K562 (cell line): ENCODE measurements around the gene GDPD2. TPM values are rescaled to one million over a fixed set of nuclear protein-coding genes. Genes with fewer than 3 reads are reported as not detected.

Source experiments
- FOXK1 ChIP-seq: sonication (generic); formaldehyde crosslinking; IDR thresholded peaks from 2 replicates; pipeline ENCODE4 v1.8.0; 2022; ENCODE audit warnings: missing genetic modification reagents, mild to moderate bottlenecking, borderline replicate concordance
- REST ChIP-seq, 2 experiments: fragments of 450-650 bp; formaldehyde crosslinking in 1 of 2; IDR thresholded peaks; 2 replicates each; pipeline versions ENCODE4 v1.4.0 to v1.6.1; 2014 to 2020; ENCODE audit warnings: mild to moderate bottlenecking in 2 of 2, borderline replicate concordance in 1 of 2, low read depth in 1 of 2
- SIN3A ChIP-seq, 2 experiments: fragments of 150-350 bp in 1 of 2; IDR thresholded peaks; 2 replicates each; pipeline ENCODE4 v1.6.1; 2011 to 2016; ENCODE audit warnings: borderline replicate concordance in 2 of 2, low read depth in 2 of 2, low read length in 2 of 2, mild to moderate bottlenecking in 2 of 2, moderate library complexity in 2 of 2; ENCODE audit not compliant: control insufficient read depth in 1 of 2
- ZBTB33 ChIP-seq: sonication (generic); formaldehyde crosslinking; IDR thresholded peaks from 2 replicates; pipeline ENCODE4 v1.8.1; 2023; ENCODE audit warnings: mild to moderate bottlenecking, missing genetic modification reagents
- ZNF282 ChIP-seq: sonication (generic); formaldehyde crosslinking; IDR thresholded peaks from 2 replicates; pipeline ENCODE4 v1.8.1; 2023; ENCODE audit warnings: missing genetic modification reagents
- ZNF780A ChIP-seq: fragments of 250-450 bp; sonication (Bioruptor Pico); IDR thresholded peaks from 2 replicates; pipeline ENCODE4 v1.5.0; 2021; ENCODE audit warnings: mild to moderate bottlenecking
- ZZZ3 ChIP-seq: fragments of 450-650 bp; IDR thresholded peaks from 2 replicates; pipeline ENCODE4 v1.6.1; 2016; ENCODE audit warnings: antibody characterized with exemption, mild to moderate bottlenecking, moderate library complexity
- polyA plus RNA-seq, 8 experiments: library from polyadenylated mRNA; depleted of rRNA in 4 of 8; stranded (reverse) in 5 of 8; unstranded in 3 of 8; fragments of >200 nt; fragmentation: Nextera tagmentation in 2 of 8; fragmentation: Illumina TruSeq in 1 of 8; extraction: Ambion mirVana in 2 of 8; extraction: Trizol in 1 of 8; gene quantifications; 2 replicates each; pipeline versions ENCODE4 v1.2.1 to v1.2.3, GENCODE V29; 2011 to 2014; ENCODE audit warnings: inconsistent platforms in 1 of 8, missing spikeins in 1 of 8
- total RNA-seq, 7 experiments: library from RNA; depleted of rRNA in 6 of 7; stranded (reverse); fragments of >200 nt in 6 of 7; fragmentation: Illumina TruSeq in 2 of 7; extraction: Trizol in 2 of 7; gene quantifications; 2 replicates each; pipeline versions ENCODE4 v1.2.1 to v1.2.3, GENCODE V29; 2011 to 2021; ENCODE audit warnings: low replicate concordance in 1 of 7
- TF ChIP-seq, protein P1 (sequence below), 2 experiments: fragments of 450-650 bp; IDR thresholded peaks; 2 replicates each; pipeline ENCODE4 v1.6.1; 2018; ENCODE audit warnings: mild to moderate bottlenecking in 2 of 2, low read depth in 1 of 2; ENCODE audit not compliant: partially characterized antibody in 2 of 2
- TF ChIP-seq, protein P2 (sequence below): fragments of 450-650 bp; IDR thresholded peaks from 2 replicates; pipeline ENCODE4 v1.6.1; 2016; ENCODE audit warnings: low read depth, mild to moderate bottlenecking, moderate library complexity
- TF ChIP-seq, protein P3 (sequence below): IDR thresholded peaks from 2 replicates; pipeline ENCODE4 v1.6.1; 2016; ENCODE audit warnings: missing genetic modification characterization, missing compliant biosample characterization

Gene GDPD2
- total and polyA plus RNA-seq, 9 of the 15 experiments (the other 6 are each of a cell fraction or from before 2014, with no cell fraction given) = not detected

DNA sequence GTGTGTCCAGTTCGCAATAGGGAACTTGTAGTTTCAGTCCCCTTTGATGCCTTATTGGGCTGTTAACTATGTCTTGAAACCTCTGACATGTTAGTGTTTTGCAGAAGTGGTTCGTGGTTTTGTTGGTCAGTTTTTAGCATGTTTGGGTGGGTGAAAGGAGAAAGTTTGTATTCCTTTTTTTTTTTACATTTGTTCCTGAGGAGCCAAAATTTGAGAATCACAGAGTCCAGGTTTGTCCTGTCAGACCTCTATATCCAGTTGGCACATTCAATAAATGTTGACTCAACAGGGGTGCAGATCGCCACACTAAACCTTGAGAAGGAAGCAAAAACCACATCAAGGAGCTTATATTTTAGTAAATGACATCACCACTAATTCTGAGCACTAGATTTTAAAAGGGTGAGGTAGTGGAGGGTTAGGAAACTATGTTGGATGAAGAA is 47.8 kb downstream of the GDPD2 start (continued):
- TF ChIP-seq, protein P1, sequence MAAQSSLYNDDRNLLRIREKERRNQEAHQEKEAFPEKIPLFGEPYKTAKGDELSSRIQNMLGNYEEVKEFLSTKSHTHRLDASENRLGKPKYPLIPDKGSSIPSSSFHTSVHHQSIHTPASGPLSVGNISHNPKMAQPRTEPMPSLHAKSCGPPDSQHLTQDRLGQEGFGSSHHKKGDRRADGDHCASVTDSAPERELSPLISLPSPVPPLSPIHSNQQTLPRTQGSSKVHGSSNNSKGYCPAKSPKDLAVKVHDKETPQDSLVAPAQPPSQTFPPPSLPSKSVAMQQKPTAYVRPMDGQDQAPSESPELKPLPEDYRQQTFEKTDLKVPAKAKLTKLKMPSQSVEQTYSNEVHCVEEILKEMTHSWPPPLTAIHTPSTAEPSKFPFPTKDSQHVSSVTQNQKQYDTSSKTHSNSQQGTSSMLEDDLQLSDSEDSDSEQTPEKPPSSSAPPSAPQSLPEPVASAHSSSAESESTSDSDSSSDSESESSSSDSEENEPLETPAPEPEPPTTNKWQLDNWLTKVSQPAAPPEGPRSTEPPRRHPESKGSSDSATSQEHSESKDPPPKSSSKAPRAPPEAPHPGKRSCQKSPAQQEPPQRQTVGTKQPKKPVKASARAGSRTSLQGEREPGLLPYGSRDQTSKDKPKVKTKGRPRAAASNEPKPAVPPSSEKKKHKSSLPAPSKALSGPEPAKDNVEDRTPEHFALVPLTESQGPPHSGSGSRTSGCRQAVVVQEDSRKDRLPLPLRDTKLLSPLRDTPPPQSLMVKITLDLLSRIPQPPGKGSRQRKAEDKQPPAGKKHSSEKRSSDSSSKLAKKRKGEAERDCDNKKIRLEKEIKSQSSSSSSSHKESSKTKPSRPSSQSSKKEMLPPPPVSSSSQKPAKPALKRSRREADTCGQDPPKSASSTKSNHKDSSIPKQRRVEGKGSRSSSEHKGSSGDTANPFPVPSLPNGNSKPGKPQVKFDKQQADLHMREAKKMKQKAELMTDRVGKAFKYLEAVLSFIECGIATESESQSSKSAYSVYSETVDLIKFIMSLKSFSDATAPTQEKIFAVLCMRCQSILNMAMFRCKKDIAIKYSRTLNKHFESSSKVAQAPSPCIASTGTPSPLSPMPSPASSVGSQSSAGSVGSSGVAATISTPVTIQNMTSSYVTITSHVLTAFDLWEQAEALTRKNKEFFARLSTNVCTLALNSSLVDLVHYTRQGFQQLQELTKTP (IDR thresholded peaks at IDR 0.05; ENCODE audit: low read depth in 1 of 2, partially characterized antibody in 2 of 2) = no peak
- TF ChIP-seq, protein P2, sequence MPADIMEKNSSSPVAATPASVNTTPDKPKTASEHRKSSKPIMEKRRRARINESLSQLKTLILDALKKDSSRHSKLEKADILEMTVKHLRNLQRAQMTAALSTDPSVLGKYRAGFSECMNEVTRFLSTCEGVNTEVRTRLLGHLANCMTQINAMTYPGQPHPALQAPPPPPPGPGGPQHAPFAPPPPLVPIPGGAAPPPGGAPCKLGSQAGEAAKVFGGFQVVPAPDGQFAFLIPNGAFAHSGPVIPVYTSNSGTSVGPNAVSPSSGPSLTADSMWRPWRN = no peak
- TF ChIP-seq, protein P3, sequence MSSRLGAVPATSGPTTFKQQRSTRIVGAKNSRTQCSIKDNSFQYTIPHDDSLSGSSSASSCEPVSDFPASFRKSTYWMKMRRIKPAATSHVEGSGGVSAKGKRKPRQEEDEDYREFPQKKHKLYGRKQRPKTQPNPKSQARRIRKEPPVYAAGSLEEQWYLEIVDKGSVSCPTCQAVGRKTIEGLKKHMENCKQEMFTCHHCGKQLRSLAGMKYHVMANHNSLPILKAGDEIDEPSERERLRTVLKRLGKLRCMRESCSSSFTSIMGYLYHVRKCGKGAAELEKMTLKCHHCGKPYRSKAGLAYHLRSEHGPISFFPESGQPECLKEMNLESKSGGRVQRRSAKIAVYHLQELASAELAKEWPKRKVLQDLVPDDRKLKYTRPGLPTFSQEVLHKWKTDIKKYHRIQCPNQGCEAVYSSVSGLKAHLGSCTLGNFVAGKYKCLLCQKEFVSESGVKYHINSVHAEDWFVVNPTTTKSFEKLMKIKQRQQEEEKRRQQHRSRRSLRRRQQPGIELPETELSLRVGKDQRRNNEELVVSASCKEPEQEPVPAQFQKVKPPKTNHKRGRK (tag) = no peak
- no peak for TF ChIP-seq ZBTB33
- TF ChIP-seq SIN3A (IDR thresholded peaks at IDR 0.05; ENCODE audit: borderline replicate concordance in 2 of 2, control insufficient read depth in 1 of 2, low read depth in 2 of 2, low read length in 2 of 2) = no peak
- no peak for TF ChIP-seq ZNF282 (CRISPR knock-in tag)
- no peak for TF ChIP-seq ZNF780A (CRISPR knock-in tag)
- no peak for TF ChIP-seq FOXK1 (CRISPR knock-in tag)
- no peak for TF ChIP-seq REST (IDR thresholded peaks at IDR 0.05; ENCODE audit: borderline replicate concordance)
- no peak for TF ChIP-seq REST (CRISPR knock-in tag; IDR thresholded peaks at IDR 0.05; ENCODE audit: low read depth)
- no peak for TF ChIP-seq ZZZ3
